IMR-90 (cell line): ENCODE results near the gene KLHL6. TPM values are rescaled to one million over a fixed set of nuclear protein-coding genes. Genes with fewer than 3 reads are reported as not detected.

Experiments used
- ATAC-seq: fragments of 200-7000 bp; cut with Tn5 transposase; 2 replicates; pipeline ENCODE4 v1.9.1; 2020; ENCODE audit warnings: low read depth, mild to moderate bottlenecking, moderate library complexity
- BruUV-seq: library from RNA; stranded (reverse); fragments of 400-500 nt; replicated peaks from 2 replicates; lab custom pipeline; 2021; lab: Mats Ljungman, UMichigan
- CTCF ChIA-PET: fragments of 300-600 bp; formaldehyde crosslinking; extraction: SDS; loops from one replicate; lab custom pipeline; 2021; ENCODE audit warnings: antibody characterized with exemption; lab: Yijun Ruan, JAX
- POLR2A ChIA-PET: fragments of 300-600 bp; sonication (Branson Sonifier 250); formaldehyde crosslinking; loops from one replicate; lab custom pipeline; 2022; ENCODE audit warnings: antibody characterized with exemption; ENCODE audit not compliant: unreplicated experiment; lab: Charles Lee
- DNase-seq: peaks from one replicate; pipeline ENCODE4 v3.0.0; 2013
- H2AFZ ChIP-seq: replicated peaks from 2 replicates; pipeline ENCODE3; 2013; ENCODE audit warnings: low read length, mild to moderate bottlenecking; ENCODE audit not compliant: poor library complexity
- H2AK5ac ChIP-seq: 2 replicates; pipeline ENCODE4 v1.6.1; 2013; ENCODE audit warnings: low read depth, low read length, inconsistent platforms
- H2AK9ac ChIP-seq: replicated peaks from 2 replicates; pipeline ENCODE3; 2013; ENCODE audit warnings: mild to moderate bottlenecking, low read depth, low read length, moderate library complexity; ENCODE audit not compliant: poor library complexity
- H2BK120ac ChIP-seq: 2 replicates; pipeline ENCODE4 v1.6.1; 2013; ENCODE audit warnings: low read depth, low read length, inconsistent platforms
- H2BK15ac ChIP-seq: 3 replicates; pipeline ENCODE4 v1.6.1; 2013; ENCODE audit warnings: low read depth, low read length, inconsistent platforms
- H2BK20ac ChIP-seq: 2 replicates; pipeline ENCODE4 v1.6.1; 2013; ENCODE audit warnings: low read depth, mild to moderate bottlenecking, inconsistent platforms, low read length, moderate library complexity
- H2BK5ac ChIP-seq: 2 replicates; pipeline ENCODE4 v1.6.1; 2013; ENCODE audit warnings: mild to moderate bottlenecking, low read depth, low read length, inconsistent platforms; ENCODE audit not compliant: poor library complexity, severe bottlenecking
- H3K14ac ChIP-seq: replicated peaks from 2 replicates; pipeline ENCODE4 v1.6.1; 2013; ENCODE audit warnings: low read depth, low read length, inconsistent platforms
- H3K18ac ChIP-seq: 2 replicates; pipeline ENCODE4 v1.6.1; 2013; ENCODE audit warnings: low read depth, low read length, control low read depth
- H3K23ac ChIP-seq: 2 replicates; pipeline ENCODE4 v1.6.1; 2013; ENCODE audit warnings: low read depth, low read length, inconsistent platforms
- H3K27ac ChIP-seq: 2 replicates; pipeline ENCODE4 v1.5.1; 2013; ENCODE audit warnings: mild to moderate bottlenecking, control low read depth, low read length; ENCODE audit not compliant: insufficient read depth
- H3K27me3 ChIP-seq: 2 replicates; pipeline ENCODE4 v1.6.1; 2013; ENCODE audit warnings: low read length; ENCODE audit not compliant: control insufficient read depth, insufficient read depth
- H3K36me3 ChIP-seq: 2 replicates; pipeline ENCODE4 v1.6.1; 2013; ENCODE audit warnings: low read length, mixed read lengths; ENCODE audit not compliant: control insufficient read depth, insufficient read depth
- H3K4ac ChIP-seq: 2 replicates; pipeline ENCODE4 v1.6.1; 2013; ENCODE audit warnings: low read depth, low read length, inconsistent platforms
- H3K4me1 ChIP-seq: 2 replicates; pipeline ENCODE4 v1.6.1; 2013; ENCODE audit warnings: low read length, mixed read lengths; ENCODE audit not compliant: control insufficient read depth, insufficient read depth
- H3K4me2 ChIP-seq: 2 replicates; pipeline ENCODE4 v1.6.1; 2013; ENCODE audit warnings: low read depth, mild to moderate bottlenecking, control low read depth, low read length, moderate library complexity
- H3K4me3 ChIP-seq: 2 replicates; pipeline ENCODE4 v1.5.1; 2013; ENCODE audit warnings: low read depth, mild to moderate bottlenecking, control low read depth, low read length, moderate library complexity; ENCODE audit not compliant: insufficient read depth
- H3K56ac ChIP-seq: 2 replicates; pipeline ENCODE4 v1.6.1; 2013; ENCODE audit warnings: low read length, inconsistent platforms; ENCODE audit not compliant: insufficient read depth; ENCODE audit errors: extremely low read depth
- H3K79me1 ChIP-seq, 2 experiments: 2 replicates each; pipeline ENCODE4 v1.6.1; 2013; ENCODE audit warnings: low read length in 2 of 2, inconsistent platforms in 1 of 2, low read depth in 1 of 2
- H3K9ac ChIP-seq: 2 replicates; pipeline ENCODE4 v1.6.1; 2013; ENCODE audit warnings: low read depth, low read length, control low read depth
- H3K9me1 ChIP-seq: 2 replicates; pipeline ENCODE4 v1.6.1; 2013; ENCODE audit warnings: low read length, inconsistent platforms; ENCODE audit not compliant: insufficient read depth
- H3K9me3 ChIP-seq: 2 replicates; pipeline ENCODE4 v1.6.1; 2013; ENCODE audit warnings: low read length; ENCODE audit not compliant: control insufficient read depth, insufficient read depth
- H4K20me1 ChIP-seq: 2 replicates; pipeline ENCODE4 v1.6.1; 2013; ENCODE audit warnings: low read length, inconsistent platforms; ENCODE audit not compliant: insufficient read depth
- H4K5ac ChIP-seq: 2 replicates; pipeline ENCODE4 v1.6.1; 2013; ENCODE audit warnings: mild to moderate bottlenecking, low read depth, low read length, control low read depth
- H4K8ac ChIP-seq, 2 experiments: 2 replicates each; pipeline ENCODE4 v1.6.1; 2013; ENCODE audit warnings: low read depth in 2 of 2, low read length in 2 of 2, control low read depth in 1 of 2, inconsistent platforms in 1 of 2
- H4K91ac ChIP-seq: 2 replicates; pipeline ENCODE4 v1.6.1; 2013; ENCODE audit warnings: low read depth, low read length, inconsistent platforms; ENCODE audit not compliant: insufficient read depth
- BHLHE40 ChIP-seq: fragments of 150-350 bp; IDR thresholded peaks from 2 replicates; pipeline ENCODE4 v1.6.1; 2016; ENCODE audit warnings: mild to moderate bottlenecking, low read depth, low read length
- FOS ChIP-seq: fragments of 150-350 bp; IDR thresholded peaks from 2 replicates; pipeline ENCODE4 v1.6.1; 2016; ENCODE audit warnings: low read depth, low read length
- MAFK ChIP-seq: IDR thresholded peaks from 2 replicates; pipeline ENCODE4 v1.6.1; 2012; ENCODE audit warnings: low read depth, low read length, improper control_type of control experiment
- MXI1 ChIP-seq: IDR thresholded peaks from 2 replicates; pipeline ENCODE4 v1.6.1; 2012; ENCODE audit warnings: low read depth, mild to moderate bottlenecking, low read length, moderate library complexity, borderline replicate concordance
- NFE2L2 ChIP-seq: fragments of 150-350 bp; IDR thresholded peaks from 2 replicates; pipeline ENCODE4 v1.6.1; 2016; ENCODE audit warnings: low read depth, mild to moderate bottlenecking, low read length
- POLR2A ChIP-seq: IDR thresholded peaks from 2 replicates; pipeline ENCODE4 v1.6.1; 2012; ENCODE audit warnings: mild to moderate bottlenecking, low read depth, low read length
- RAD21 ChIP-seq: IDR thresholded peaks from 2 replicates; pipeline ENCODE4 v1.6.1; 2012; ENCODE audit warnings: low read length, improper control_type of control experiment
- RCOR1 ChIP-seq: IDR thresholded peaks from 2 replicates; pipeline ENCODE4 v1.6.1; 2012; ENCODE audit warnings: mild to moderate bottlenecking, low read length, improper control_type of control experiment; ENCODE audit not compliant: insufficient replicate concordance
- RFX5 ChIP-seq: IDR thresholded peaks from 2 replicates; pipeline ENCODE4 v1.8.0; 2012; ENCODE audit warnings: low read depth, mild to moderate bottlenecking, low read length, moderate library complexity
- SMC3 ChIP-seq: fragments of 150-350 bp; IDR thresholded peaks from 2 replicates; pipeline ENCODE4 v1.6.1; 2016; ENCODE audit warnings: low read depth, mild to moderate bottlenecking, antibody characterized with exemption, low read length, moderate library complexity
- WGBS, 2 experiments: methylation state at CpG; one replicate each; pipeline versions ENCODE4 v1.1.5 to v1.1.7; 2013; ENCODE audit warnings: missing lambda C conversion rate in 2 of 2; ENCODE audit not compliant: insufficient read length in 1 of 2; ENCODE audit errors: extremely low coverage in 2 of 2; 5-methylcytosine and 5-hydroxymethylcytosine counted together
- dilution Hi-C: fragments of 300-500 bp; cut with HindIII; formaldehyde crosslinking; loops from one replicate; pipeline ENCODE4 v1.14.3; 2018; ENCODE audit warnings: low sequenced_read_pairs; ENCODE audit not compliant: unreplicated experiment
- in situ Hi-C: fragments of 300-500 bp; cut with MboI; formaldehyde crosslinking; loops from 3 replicates; pipeline ENCODE4 v1.14.3; 2019; ENCODE audit warnings: low sequenced_read_pairs, inconsistent platforms, mixed read lengths
- intact Hi-C: fragments of 100-400 bp; cut with micrococcal nuclease; formaldehyde crosslinking; loops from 2 replicates; pipeline ENCODE4 v1.10.0; 2022
- polyA plus RNA-seq, 3 experiments: library from polyadenylated mRNA; depleted of rRNA; stranded (reverse); fragments of >200 nt; gene quantifications; 2 replicates each; pipeline ENCODE4 v1.2.3, GENCODE V29; 2012; ENCODE audit warnings: low replicate concordance in 1 of 3
- total RNA-seq: library from RNA; depleted of rRNA; stranded (reverse); fragments of >200 nt; gene quantifications from 2 replicates; pipeline ENCODE4 v1.2.3, GENCODE V29; 2012

KLHL6 gene
- total and polyA plus RNA-seq, 2 of the 4 experiments (the other 2 are of a cell fraction) = not detected

- Histone ChIP-seq H2AK5ac (no peak overlapping the region), H3K4ac (no peak overlapping the region), H2BK15ac (no peak overlapping the region), H4K8ac (no peak overlapping the region), H3K9ac (no peak overlapping the region), H3K56ac (no peak overlapping the region), H2AFZ (no peak overlapping the region), H2BK120ac (no peak overlapping the region), H2BK20ac (no peak overlapping the region), H3K14ac (no peak overlapping the region), H2AK9ac (no peak overlapping the region), H4K20me1 (no peaks in the 10 kb centered on the region), H3K27ac (no peak overlapping the region), H3K27me3 (peaks cover 14% of the 10 kb centered on the region), H4K5ac (no peak overlapping the region), H3K18ac (no peak overlapping the region), H3K79me1 (no peaks in the 10 kb centered on the region), H3K9me1 (no peaks in the 10 kb centered on the region; the same call in 1 of the 2 replicates), H3K4me3 (no peak overlapping the region), H3K9me3 (no peaks in the 10 kb centered on the region), H2BK5ac (no peak overlapping the region), H4K91ac (no peak overlapping the region), H3K23ac (no peak overlapping the region), H3K36me3 (no peaks in the 10 kb centered on the region), H3K4me2 (no peak overlapping the region), H3K4me1 (peaks cover 2% of the 10 kb centered on the region; the same call in 1 of the 2 replicates)
- 94% methylated on average over 3 of the region's 6 CpGs; no CpG with 5 or more reads in 1 of the 2 experiments for WGBS, 2 experiments
- in situ Hi-C loops (no loop called here), intact Hi-C loops (no loop called here), dilution Hi-C loops (no loop called here)
- no peak for DNase-seq
- no peak for TF ChIP-seq FOS
- no peak for TF ChIP-seq POLR2A
- TF ChIP-seq MXI1 = no peak
- TF ChIP-seq RFX5 = no peak
- TF ChIP-seq MAFK = no peak
- no peak for TF ChIP-seq BHLHE40
- TF ChIP-seq SMC3 = no peak
- TF ChIP-seq RAD21 = no peak
- no peak for TF ChIP-seq NFE2L2
- no peak for TF ChIP-seq RCOR1
- CTCF ChIA-PET = no interaction called here
- BruUV-seq = no TSS peak
- ATAC-seq = no peak
- POLR2A ChIA-PET = no interaction called here
These were observed 9.8 kb downstream of the KLHL6 start for GRCh38 chr3:183545708-183546107.
